Caco-2 (cell line): ENCODE results near the gene OARD1. TPM values are rescaled to one million over a fixed set of nuclear protein-coding genes. Genes with fewer than 3 reads are reported as not detected.

ENCODE experiments used
- BruUV-seq: library from RNA; stranded (reverse); fragments of 400-500 nt; replicated peaks from 2 replicates; lab custom pipeline; 2021; lab: Mats Ljungman, UMichigan
- CTCF ChIA-PET: fragments of 300-600 bp; sonication (Branson Sonifier 250); formaldehyde crosslinking; loops from one replicate; lab custom pipeline; 2022; ENCODE audit warnings: antibody characterized with exemption; lab: Charles Lee
- POLR2A ChIA-PET: fragments of 300-600 bp; sonication (Branson Sonifier 250); formaldehyde crosslinking; loops from one replicate; lab custom pipeline; 2022; ENCODE audit warnings: antibody characterized with exemption; lab: Charles Lee
- DNase-seq, 2 experiments: peaks; one replicate each; pipeline versions ENCODE4 v3.0.0 to v3.0.0-alpha.2; 2020 to 2022
- H3K27me3 ChIP-seq: replicated peaks from 2 replicates; pipeline ENCODE4 v1.6.0; 2011; ENCODE audit warnings: low read length; ENCODE audit not compliant: control insufficient read depth, insufficient read depth
- H3K36me3 ChIP-seq: 2 replicates; pipeline ENCODE4 v1.5.1; 2011; ENCODE audit warnings: low read length; ENCODE audit not compliant: control insufficient read depth, insufficient read depth
- H3K4me1 ChIP-seq: fragments of 250-450 bp; sonication (Bioruptor Pico); 2 replicates; pipeline ENCODE4 v1.5.1; 2020; ENCODE audit warnings: mild to moderate bottlenecking
- H3K4me3 ChIP-seq: 2 replicates; pipeline ENCODE4 v1.5.1; 2011; ENCODE audit warnings: low read depth, mild to moderate bottlenecking, control low read depth, low read length
- H3K9me3 ChIP-seq: fragments of 250-450 bp; sonication (Bioruptor Pico); 2 replicates; pipeline ENCODE4 v1.5.1; 2020; ENCODE audit warnings: mild to moderate bottlenecking, moderate library complexity
- H3K27ac Mint-ChIP-seq: one replicate; pipeline ENCODE4 v1.8.0; 2022; ENCODE audit warnings: mixed read lengths; ENCODE audit not compliant: unreplicated experiment
- H3K27me3 Mint-ChIP-seq: one replicate; pipeline ENCODE4 v1.8.0; 2022; ENCODE audit warnings: mixed read lengths; ENCODE audit not compliant: insufficient read depth, unreplicated experiment
- H3K36me3 Mint-ChIP-seq: one replicate; pipeline ENCODE4 v1.8.0; 2022; ENCODE audit warnings: mild to moderate bottlenecking, mixed read lengths; ENCODE audit not compliant: insufficient read depth, unreplicated experiment
- H3K4me1 Mint-ChIP-seq: one replicate; pipeline ENCODE4 v1.8.0; 2022; ENCODE audit warnings: low read depth, mixed read lengths; ENCODE audit not compliant: unreplicated experiment
- H3K4me3 Mint-ChIP-seq: one replicate; pipeline ENCODE4 v1.8.0; 2022; ENCODE audit warnings: mild to moderate bottlenecking, moderate library complexity, mixed read lengths; ENCODE audit not compliant: unreplicated experiment
- H3K9me3 Mint-ChIP-seq: one replicate; pipeline ENCODE4 v1.8.0; 2022; ENCODE audit warnings: mixed read lengths; ENCODE audit not compliant: unreplicated experiment
- CTCF ChIP-seq, 2 experiments: fragments of 200-600 bp in 1 of 2; IDR thresholded peaks; 1 replicate in 1 of 2; 2 replicates in 1 of 2; pipeline versions ENCODE4 v1.5.1 to v1.8.0; 2011 to 2022; ENCODE audit warnings: antibody characterized with exemption in 1 of 2, control low read depth in 1 of 2, inconsistent platforms in 1 of 2, low read depth in 1 of 2, low read length in 1 of 2, mild to moderate bottlenecking in 1 of 2, moderate library complexity in 1 of 2; ENCODE audit not compliant: insufficient read depth in 1 of 2, severe bottlenecking in 1 of 2, unreplicated experiment in 1 of 2
- intact Hi-C: fragments of 100-400 bp; cut with micrococcal nuclease; formaldehyde crosslinking; loops from one replicate; pipeline ENCODE4 v1.10.0; 2022; ENCODE audit not compliant: unreplicated experiment
- total RNA-seq: library from RNA; stranded (reverse); gene quantifications from 2 replicates; pipeline ENCODE4 v1.2.3, GENCODE V29; 2022

Gene OARD1
- total RNA-seq, 1 experiment from 2014 or later: 35.5 TPM

GRCh38 chr6:41075651-41076626 is 3.8 kb upstream of the OARD1 start:
- Histone ChIP-seq H3K9me3 (no peaks in the 10 kb centered on the region), H3K36me3 (peaks cover 4% of the 10 kb centered on the region; the same call in 1 of the 2 replicates), H3K27me3 (no peaks in the 10 kb centered on the region), H3K4me1 (peaks cover 8% of the 10 kb centered on the region; the same call in 1 of the 2 replicates), H3K4me3 (no peak overlapping the region)
- intact Hi-C loops: no loop called here
- TF ChIP-seq CTCF (IDR thresholded peaks at IDR 0.05; ENCODE audit: insufficient read depth in 1 of 2, low read depth in 1 of 2, low read length in 1 of 2, severe bottlenecking in 1 of 2, unreplicated experiment in 1 of 2): no peak
- CTCF ChIA-PET: interaction anchor here (0.7 to 1.1 kb wide), 2 partner anchors 64 to 179 kb away, joined by 3 read pairs; no protein-coding TSS in a partner anchor
- Mint-ChIP-seq H3K27ac (no peak overlapping the region), H3K36me3 (peaks cover 46% of the 10 kb centered on the region), H3K4me1 (peaks cover 22% of the 10 kb centered on the region), H3K4me3 (peak overlapping the region; percentile 92), H3K27me3 (no peaks in the 10 kb centered on the region), H3K9me3 (no peaks in the 10 kb centered on the region)
- DNase-seq: no peak
- BruUV-seq: no TSS peak
- POLR2A ChIA-PET: interaction anchor here (0.7 kb wide), 1 partner anchor 95 kb away, joined by 3 read pairs; no protein-coding TSS in a partner anchor

- peaks cover 16% of the 10 kb centered on the region; the same call in 1 of the 2 replicates for H3K4me1 ChIP-seq
- Mint-ChIP-seq H3K27ac (peak overlapping the region; percentile 95), H3K36me3 (peaks cover 36% of the 10 kb centered on the region), H3K4me1 (peaks cover 29% of the 10 kb centered on the region), H3K4me3 (peak overlapping the region; percentile 92), H3K9me3 (no peaks in the 10 kb centered on the region), H3K27me3 (no peaks in the 10 kb centered on the region)
- no peaks in the 10 kb centered on the region for H3K27me3 ChIP-seq
- intact Hi-C loops: loop anchor here (5.0 kb wide), 2 partner anchors 107 to 488 kb away; partner anchors contain the start of gene LRFN2
- ChIA-PET POLR2A (interaction anchor here (0.7 kb wide), 1 partner anchor 96 kb away, joined by 3 read pairs; no protein-coding TSS in a partner anchor), CTCF (interaction anchor here (0.7 to 1.1 kb wide), 2 partner anchors 65 to 178 kb away, joined by 3 read pairs; no protein-coding TSS in a partner anchor)
- no peak for TF ChIP-seq CTCF (IDR thresholded peaks at IDR 0.05; ENCODE audit: insufficient read depth in 1 of 2, low read depth in 1 of 2, low read length in 1 of 2, severe bottlenecking in 1 of 2, unreplicated experiment in 1 of 2)
- no peaks in the 10 kb centered on the region for H3K36me3 ChIP-seq
- DNase-seq: no peak
- peak overlapping the region; percentile 98 for H3K4me3 ChIP-seq
- no peaks in the 10 kb centered on the region for H3K9me3 ChIP-seq
- BruUV-seq: no TSS peak
Measured at GRCh38 chr6:41074692-41075436, 2.7 kb upstream of the OARD1 start.
